GM23338 (cell line): ENCODE results near the gene KIF1A. TPM values are rescaled to one million over a fixed set of nuclear protein-coding genes. Genes with fewer than 3 reads are reported as not detected.

ENCODE experiments used
- ATAC-seq: fragments of 200-7000 bp; cut with Tn5 transposase; 3 replicates; pipeline ENCODE4 v1.9.1; 2020
- DNase-seq: peaks from one replicate; pipeline ENCODE4 v3.0.0-alpha.2; 2015; ENCODE audit warnings: low spot score
- H2AFZ ChIP-seq: fragments of 200-600 bp; sonication (generic); 2 replicates; pipeline ENCODE4 v1.8.0; 2016; ENCODE audit warnings: antibody characterized with exemption, mild to moderate bottlenecking, moderate library complexity
- H3F3A ChIP-seq: fragments of 200-600 bp; sonication (generic); replicated peaks from 2 replicates; pipeline ENCODE4 v1.8.0; 2017; ENCODE audit warnings: antibody characterized with exemption, mixed run types, low read depth
- H3K27ac ChIP-seq: fragments of 200-600 bp; sonication (generic); 2 replicates; pipeline ENCODE4 v1.6.1; 2016; ENCODE audit warnings: low read depth
- H3K27me3 ChIP-seq: fragments of 200-600 bp; sonication (generic); 2 replicates; pipeline ENCODE4 v1.8.0; 2016; ENCODE audit warnings: mild to moderate bottlenecking, mixed run types, moderate library complexity; ENCODE audit not compliant: insufficient read depth
- H3K36me3 ChIP-seq: fragments of 200-600 bp; sonication (generic); 2 replicates; pipeline ENCODE4 v1.8.0; 2016; ENCODE audit warnings: mild to moderate bottlenecking; ENCODE audit not compliant: insufficient read depth
- H3K4me1 ChIP-seq: fragments of 200-600 bp; sonication (generic); 2 replicates; pipeline ENCODE4 v1.8.0; 2016; ENCODE audit warnings: mild to moderate bottlenecking, moderate library complexity; ENCODE audit not compliant: insufficient read depth
- H3K4me2 ChIP-seq: fragments of 200-600 bp; sonication (generic); 2 replicates; pipeline ENCODE4 v1.7.1; 2017; ENCODE audit warnings: mixed run types
- H3K4me3 ChIP-seq: fragments of 200-600 bp; sonication (generic); 2 replicates; pipeline ENCODE4 v1.6.1; 2016; ENCODE audit warnings: mixed run types
- H3K79me2 ChIP-seq: fragments of 200-600 bp; sonication (generic); replicated peaks from 2 replicates; pipeline ENCODE4 v1.8.0; 2017; ENCODE audit warnings: mild to moderate bottlenecking; ENCODE audit not compliant: insufficient read depth
- H3K9me2 ChIP-seq: fragments of 200-600 bp; sonication (generic); 2 replicates; pipeline ENCODE4 v1.8.0; 2017; ENCODE audit not compliant: insufficient read depth
- H4K20me1 ChIP-seq: fragments of 200-600 bp; sonication (generic); replicated peaks from 2 replicates; pipeline ENCODE4 v1.8.0; 2017; ENCODE audit warnings: mild to moderate bottlenecking; ENCODE audit not compliant: insufficient read depth
- H3K27ac Mint-ChIP-seq: 2 replicates; pipeline ENCODE4 v1.8.0; 2020; ENCODE audit warnings: inconsistent platforms, mild to moderate bottlenecking, moderate library complexity, mixed read lengths
- H3K27me3 Mint-ChIP-seq: 3 replicates; pipeline ENCODE4 v1.8.0; 2022; ENCODE audit warnings: low read depth, mild to moderate bottlenecking, moderate library complexity, mixed read lengths, inconsistent platforms; ENCODE audit not compliant: insufficient read depth, poor library complexity
- H3K36me3 Mint-ChIP-seq: 3 replicates; pipeline ENCODE4 v1.8.0; 2021; ENCODE audit warnings: low read depth, mild to moderate bottlenecking, inconsistent platforms, moderate library complexity, mixed read lengths
- H3K4me1 Mint-ChIP-seq: 3 replicates; pipeline ENCODE4 v1.8.0; 2020; ENCODE audit warnings: mild to moderate bottlenecking, inconsistent platforms, mixed read lengths
- H3K4me3 Mint-ChIP-seq: 3 replicates; pipeline ENCODE4 v1.8.0; 2021; ENCODE audit warnings: moderate library complexity, mild to moderate bottlenecking, inconsistent platforms, mixed read lengths
- H3K9me3 Mint-ChIP-seq: 3 replicates; pipeline ENCODE4 v1.8.0; 2020; ENCODE audit warnings: moderate library complexity, mild to moderate bottlenecking, inconsistent platforms, mixed read lengths
- CREB1 ChIP-seq: fragments of 250-450 bp; sonication (Bioruptor Pico); IDR thresholded peaks from 2 replicates; pipeline ENCODE4 v1.5.0; 2020; ENCODE audit warnings: low read depth, mild to moderate bottlenecking, moderate library complexity
- CTCF ChIP-seq, 2 experiments: fragments of 200-600 bp in 1 of 2; sonication (generic) in 1 of 2; conservative IDR thresholded peaks; 2 replicates each; pipeline versions ENCODE4 v1.5.1 to v1.6.1; 2016 to 2017; ENCODE audit warnings: antibody characterized with exemption in 2 of 2, low read depth in 2 of 2, mild to moderate bottlenecking in 2 of 2, moderate library complexity in 1 of 2
- ETS1 ChIP-seq: IDR thresholded peaks from 2 replicates; pipeline ENCODE4 v1.6.1; 2016; ENCODE audit warnings: antibody characterized with exemption
- EZH2 ChIP-seq: fragments of 200-600 bp; sonication (generic); IDR thresholded peaks from one replicate; pipeline ENCODE4 v1.8.0; 2017; ENCODE audit warnings: antibody characterized with exemption, mild to moderate bottlenecking, low read depth; ENCODE audit not compliant: unreplicated experiment
- EZH2phosphoT487 ChIP-seq: fragments of 200-600 bp; sonication (generic); IDR thresholded peaks from one replicate; pipeline ENCODE4 v1.8.1; 2018; ENCODE audit warnings: antibody characterized with exemption; ENCODE audit not compliant: unreplicated experiment
- JUNB ChIP-seq: IDR thresholded peaks from one replicate; pipeline ENCODE4 v1.6.1; 2016; ENCODE audit warnings: antibody characterized with exemption; ENCODE audit not compliant: unreplicated experiment
- NANOG ChIP-seq: IDR thresholded peaks from 2 replicates; pipeline ENCODE4 v1.6.1; 2016; ENCODE audit warnings: antibody characterized with exemption, borderline replicate concordance
- POLR2AphosphoS5 ChIP-seq: IDR thresholded peaks from 2 replicates; pipeline ENCODE4 v1.6.1; 2016; ENCODE audit warnings: antibody characterized with exemption, low read depth
- REST ChIP-seq: IDR thresholded peaks from one replicate; pipeline ENCODE4 v1.6.1; 2018; ENCODE audit warnings: antibody characterized with exemption; ENCODE audit not compliant: unreplicated experiment
- STAT1 ChIP-seq: IDR thresholded peaks from one replicate; pipeline ENCODE4 v1.6.1; 2016; ENCODE audit warnings: antibody characterized with exemption; ENCODE audit not compliant: unreplicated experiment
- ZNF114 ChIP-seq: fragments of 250-450 bp; sonication (Bioruptor Pico); IDR thresholded peaks from 2 replicates; pipeline ENCODE4 v1.5.0; 2020; ENCODE audit warnings: mild to moderate bottlenecking, moderate library complexity
- ZNF331 ChIP-seq: fragments of 250-450 bp; sonication (Bioruptor Pico); IDR thresholded peaks from 2 replicates; pipeline ENCODE4 v1.5.0; 2020; ENCODE audit warnings: low read depth, mild to moderate bottlenecking, moderate library complexity
- ZNF462 ChIP-seq: fragments of 250-450 bp; sonication (Bioruptor Pico); IDR thresholded peaks from 2 replicates; pipeline ENCODE4 v1.5.0; 2020; ENCODE audit warnings: mild to moderate bottlenecking, moderate library complexity
- polyA plus RNA-seq: library from polyadenylated mRNA; unstranded; fragments of >200 nt; fragmentation: Nextera tagmentation; extraction: Ambion mirVana; gene quantifications from 2 replicates; pipeline ENCODE4 v1.2.1, GENCODE V29; 2016
- total RNA-seq: library from RNA; depleted of rRNA; stranded (reverse); fragments of >200 nt; shearing (Covaris generic); gene quantifications from 2 replicates; pipeline ENCODE4 v1.2.3, GENCODE V29; 2014

KIF1A gene
- total and polyA plus RNA-seq, 2 experiments from 2014 or later = 169 to 214 TPM

GRCh38 chr2:240794178-240794721, 25.8 kb downstream of the KIF1A start:
- peaks cover 23% of the 10 kb centered on the region for H3K4me1 Mint-ChIP-seq
- no peaks in the 10 kb centered on the region for H3K27me3 ChIP-seq
- H3K36me3 ChIP-seq = peaks cover 9% of the 10 kb centered on the region; the same call in 1 of the 2 replicates
- H3K9me2 ChIP-seq = no peaks in the 10 kb centered on the region
- no peaks in the 10 kb centered on the region for H3F3A ChIP-seq
- H3K27ac Mint-ChIP-seq = 0 out of 2 replicates have a peak overlapping the region, but pooled peaks have one; percentile 1
- H3K4me2 ChIP-seq = no peak overlapping the region
- DNase-seq = no peak
- no peak overlapping the region for H3K27ac ChIP-seq
- H3K4me3 Mint-ChIP-seq = no peak overlapping the region
- peaks cover 12% of the 10 kb centered on the region for H3K27me3 Mint-ChIP-seq
- H2AFZ ChIP-seq = no peak overlapping the region
- peaks cover 48% of the 10 kb centered on the region for H4K20me1 ChIP-seq
- H3K4me3 ChIP-seq = no peak overlapping the region
- H3K4me1 ChIP-seq = no peaks in the 10 kb centered on the region
- H3K9me3 Mint-ChIP-seq = no peaks in the 10 kb centered on the region
- no peak for ATAC-seq
- peaks cover 73% of the 10 kb centered on the region for H3K79me2 ChIP-seq
- TF ChIP-seq ZNF462 (CRISPR knock-in tag) (no peak), ZNF331 (CRISPR knock-in tag) (no peak), POLR2AphosphoS5 (no peak), ETS1 (no peak), EZH2 (no peak), CTCF (conservative IDR thresholded peaks at IDR 0.05; ENCODE audit: low read depth in 2 of 2) (no peak), ZNF114 (no peak), STAT1 (no peak), NANOG (no peak), CREB1 (CRISPR knock-in tag) (no peak), REST (no peak), JUNB (no peak), EZH2phosphoT487 (no peak)
- peaks cover 63% of the 10 kb centered on the region for H3K36me3 Mint-ChIP-seq
